ENCODE results near the gene CBLL2.

The CBLL2 gene, protein sequence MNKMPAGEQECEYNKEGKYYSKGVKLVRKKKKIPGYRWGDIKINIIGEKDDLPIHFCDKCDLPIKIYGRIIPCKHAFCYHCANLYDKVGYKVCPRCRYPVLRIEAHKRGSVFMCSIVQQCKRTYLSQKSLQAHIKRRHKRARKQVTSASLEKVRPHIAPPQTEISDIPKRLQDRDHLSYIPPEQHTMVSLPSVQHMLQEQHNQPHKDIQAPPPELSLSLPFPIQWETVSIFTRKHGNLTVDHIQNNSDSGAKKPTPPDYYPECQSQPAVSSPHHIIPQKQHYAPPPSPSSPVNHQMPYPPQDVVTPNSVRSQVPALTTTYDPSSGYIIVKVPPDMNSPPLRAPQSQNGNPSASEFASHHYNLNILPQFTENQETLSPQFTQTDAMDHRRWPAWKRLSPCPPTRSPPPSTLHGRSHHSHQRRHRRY

DNA sequence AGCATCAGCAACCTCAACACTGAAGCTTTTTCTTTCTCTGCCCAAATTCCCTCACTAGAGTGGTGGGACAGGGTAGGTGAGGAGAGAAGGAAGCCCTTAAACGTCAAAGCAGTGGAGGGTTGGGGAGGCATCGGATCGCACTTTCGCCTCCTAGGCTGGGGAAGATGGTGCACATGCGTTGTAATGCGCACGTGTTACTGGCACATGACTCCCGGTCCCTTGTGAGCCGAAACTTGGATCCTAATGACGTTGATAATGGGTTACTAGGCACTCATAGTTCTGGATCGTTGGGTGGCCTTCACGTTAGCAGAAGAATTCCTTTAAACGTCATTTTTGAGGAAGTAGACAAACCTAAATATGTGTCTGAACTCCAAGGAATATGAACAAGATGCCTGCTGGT lies at the start of gene CBLL2:
CBLL2 (plus strand) TSS at position 301 of the 400 bp plus-strand sequence; CDS start at position 380, 79 bp downstream.
- Histone ChIP-seq H3K4me3 (ENCODE audit: low read depth, low read length) (no peak within 1 kb of the TSS), H3K79me2 (ENCODE audit: control insufficient read depth, insufficient read depth, low read length, unreplicated experiment) (no peaks in the 10 kb centered on the region)

DNA sequence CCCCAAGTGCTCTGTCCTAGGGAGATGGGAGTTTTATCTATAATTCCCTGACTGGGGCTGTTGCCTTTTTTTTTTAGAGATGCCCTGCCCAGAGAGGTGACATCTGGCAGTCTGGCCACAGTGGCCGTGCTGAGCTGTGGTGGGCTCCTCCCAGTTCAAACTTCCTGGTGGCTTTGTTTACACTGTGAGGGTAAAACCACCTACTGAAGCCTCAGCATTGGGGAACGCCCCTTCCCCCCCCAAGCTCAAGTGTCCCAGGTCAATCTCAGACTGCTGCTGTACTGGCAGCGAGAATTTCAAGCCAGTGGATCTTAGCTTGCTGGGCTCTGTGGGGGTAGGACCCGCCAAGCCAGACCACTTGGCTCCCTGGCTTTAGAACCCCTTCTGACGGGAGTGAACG lies 38.3 kb upstream of the CBLL2 start:
- Histone ChIP-seq H3K27me3 (ENCODE audit: insufficient read depth, low read length) (no peaks in the 10 kb centered on the region), H3K4me1 (ENCODE audit: control insufficient read depth, insufficient read depth, low read length, unreplicated experiment) (no peaks in the 10 kb centered on the region), H3K79me2 (ENCODE audit: control insufficient read depth, insufficient read depth, low read length, unreplicated experiment) (no peaks in the 10 kb centered on the region), H3K36me3 (ENCODE audit: insufficient read depth, low read length) (no peaks in the 10 kb centered on the region), H3K4me3 (ENCODE audit: low read depth, low read length) (no peak overlapping the region), H3K27ac (ENCODE audit: low read depth, low read length) (no peak overlapping the region), H2AFZ (ENCODE audit: low read length, unreplicated experiment) (no peak overlapping the region)

More for the DNA sequence above, at the start of gene CBLL2:
- Histone ChIP-seq H3K27me3 (ENCODE audit: insufficient read depth, low read length) (no peaks in the 10 kb centered on the region), H3K27ac (ENCODE audit: low read depth, low read length) (no peak within 1 kb of the TSS), H2AFZ (ENCODE audit: low read length, unreplicated experiment) (no peak within 1 kb of the TSS), H3K4me1 (ENCODE audit: control insufficient read depth, insufficient read depth, low read length, unreplicated experiment) (no peaks in the 10 kb centered on the region), H3K36me3 (ENCODE audit: insufficient read depth, low read length) (no peaks in the 10 kb centered on the region)

DNA sequence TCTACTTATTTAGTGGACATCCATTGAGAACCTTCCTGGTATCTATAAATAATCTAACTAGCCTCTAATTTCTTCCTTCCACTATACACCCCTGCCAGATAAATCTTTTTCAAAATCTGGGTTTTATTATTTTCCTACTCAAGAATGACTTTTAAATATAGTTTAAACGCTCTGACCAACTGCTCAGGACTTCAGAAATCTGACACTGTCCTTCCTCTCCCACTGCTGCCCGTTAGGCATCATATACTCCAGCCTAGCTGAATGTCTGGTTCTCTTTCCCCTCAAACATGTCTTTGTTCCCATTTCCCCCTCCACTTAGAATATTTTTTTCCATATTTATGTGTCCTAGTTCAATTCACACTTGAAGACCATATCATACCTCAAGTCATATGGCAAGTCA lies 35.2 kb upstream of the CBLL2 start:
- Histone ChIP-seq H3K79me2 (ENCODE audit: control insufficient read depth, insufficient read depth, low read length, unreplicated experiment) (no peaks in the 10 kb centered on the region), H3K27ac (ENCODE audit: low read depth, low read length) (no peak overlapping the region), H3K4me3 (ENCODE audit: low read depth, low read length) (no peak overlapping the region), H3K36me3 (ENCODE audit: insufficient read depth, low read length) (no peaks in the 10 kb centered on the region), H3K4me1 (ENCODE audit: control insufficient read depth, insufficient read depth, low read length, unreplicated experiment) (no peaks in the 10 kb centered on the region), H3K27me3 (ENCODE audit: insufficient read depth, low read length) (no peaks in the 10 kb centered on the region), H2AFZ (ENCODE audit: low read length, unreplicated experiment) (no peak overlapping the region)

DNA sequence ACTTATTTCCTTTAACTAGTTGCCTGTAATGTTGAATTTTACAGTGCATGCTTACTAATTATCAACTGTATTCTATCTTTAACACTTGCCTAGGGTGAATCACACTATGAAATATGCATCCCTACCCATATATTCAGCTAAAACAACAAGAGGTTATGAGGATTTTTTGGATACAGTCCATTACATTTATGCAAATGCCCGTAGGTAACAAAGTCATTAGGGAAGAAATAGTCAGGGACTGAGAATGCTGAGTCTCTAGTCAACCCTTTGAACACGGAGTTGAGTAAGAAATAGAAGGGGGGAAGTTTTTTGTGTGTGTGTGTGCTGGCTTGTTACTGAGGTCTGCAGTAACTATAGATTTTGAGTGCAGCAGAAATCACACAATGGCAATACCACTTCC lies 26.1 kb upstream of the CBLL2 start:
- Histone ChIP-seq H3K4me1 (ENCODE audit: control insufficient read depth, insufficient read depth, low read length, unreplicated experiment) (peaks cover 16% of the 10 kb centered on the region), H3K79me2 (ENCODE audit: control insufficient read depth, insufficient read depth, low read length, unreplicated experiment) (no peaks in the 10 kb centered on the region), H3K4me3 (ENCODE audit: low read depth, low read length) (peak overlapping the region; percentile 21; the same call in 1 of the 2 replicates), H2AFZ (ENCODE audit: low read length, unreplicated experiment) (peak overlapping the region; percentile 38), H3K27me3 (ENCODE audit: insufficient read depth, low read length) (no peaks in the 10 kb centered on the region), H3K36me3 (ENCODE audit: insufficient read depth, low read length) (no peaks in the 10 kb centered on the region), H3K27ac (ENCODE audit: low read depth, low read length) (peak overlapping the region; percentile 53)

DNA sequence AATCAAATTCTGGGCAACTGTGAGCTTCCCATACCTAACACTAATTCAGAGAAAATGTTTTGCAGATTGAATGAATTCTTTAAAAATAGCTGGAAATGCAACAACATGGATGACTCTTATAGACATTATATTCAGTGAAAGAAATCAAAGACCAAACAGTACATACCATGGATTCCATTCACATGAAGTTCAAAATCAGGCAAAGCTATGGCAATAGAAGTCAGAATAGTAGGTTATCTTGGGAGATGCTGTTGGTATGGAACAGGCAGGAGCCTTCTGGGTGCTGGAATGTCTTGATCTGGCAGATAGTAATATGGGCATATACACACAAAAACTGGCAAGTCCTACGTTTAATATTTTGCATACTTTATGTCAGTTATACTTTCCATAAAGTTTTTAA lies 25.5 kb upstream of the CBLL2 start:
- no peaks in the 10 kb centered on the region for H3K27me3 ChIP-seq (ENCODE audit: insufficient read depth, low read length)
- no peaks in the 10 kb centered on the region for H3K79me2 ChIP-seq (ENCODE audit: control insufficient read depth, insufficient read depth, low read length, unreplicated experiment)
- no peak overlapping the region for H2AFZ ChIP-seq (ENCODE audit: low read length, unreplicated experiment)
- H3K4me1 ChIP-seq (ENCODE audit: control insufficient read depth, insufficient read depth, low read length, unreplicated experiment) = peaks cover 16% of the 10 kb centered on the region
- peak overlapping the region; percentile 53 for H3K27ac ChIP-seq (ENCODE audit: low read depth, low read length)
- H3K36me3 ChIP-seq (ENCODE audit: insufficient read depth, low read length) = no peaks in the 10 kb centered on the region
- H3K4me3 ChIP-seq (ENCODE audit: low read depth, low read length) = peak overlapping the region; percentile 21; the same call in 1 of the 2 replicates

DNA sequence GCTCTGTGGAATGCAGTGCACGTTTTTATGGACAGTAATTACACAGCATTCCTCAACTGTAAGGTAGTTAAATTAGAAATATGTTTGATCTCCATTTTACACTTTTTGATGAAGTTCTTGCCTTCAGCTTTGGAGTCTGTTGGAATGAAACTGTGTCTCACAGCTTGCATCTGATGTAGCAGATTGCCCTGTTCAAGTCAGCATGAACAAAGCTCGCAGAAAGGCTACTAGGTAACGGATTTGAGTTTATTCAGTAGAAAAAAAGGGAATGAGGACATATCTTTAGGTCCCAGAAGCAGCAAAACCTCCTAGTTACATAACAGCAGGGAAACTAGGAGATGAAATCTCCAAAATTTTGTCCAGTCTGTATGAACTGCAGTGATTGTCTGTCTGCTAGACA lies 24.3 kb upstream of the CBLL2 start:
- Histone ChIP-seq H3K4me3 (ENCODE audit: low read depth, low read length) (no peak overlapping the region), H3K79me2 (ENCODE audit: control insufficient read depth, insufficient read depth, low read length, unreplicated experiment) (no peaks in the 10 kb centered on the region), H2AFZ (ENCODE audit: low read length, unreplicated experiment) (no peak overlapping the region), H3K27me3 (ENCODE audit: insufficient read depth, low read length) (no peaks in the 10 kb centered on the region), H3K36me3 (ENCODE audit: insufficient read depth, low read length) (no peaks in the 10 kb centered on the region), H3K27ac (ENCODE audit: low read depth, low read length) (no peak overlapping the region), H3K4me1 (ENCODE audit: control insufficient read depth, insufficient read depth, low read length, unreplicated experiment) (peaks cover 16% of the 10 kb centered on the region)

DNA sequence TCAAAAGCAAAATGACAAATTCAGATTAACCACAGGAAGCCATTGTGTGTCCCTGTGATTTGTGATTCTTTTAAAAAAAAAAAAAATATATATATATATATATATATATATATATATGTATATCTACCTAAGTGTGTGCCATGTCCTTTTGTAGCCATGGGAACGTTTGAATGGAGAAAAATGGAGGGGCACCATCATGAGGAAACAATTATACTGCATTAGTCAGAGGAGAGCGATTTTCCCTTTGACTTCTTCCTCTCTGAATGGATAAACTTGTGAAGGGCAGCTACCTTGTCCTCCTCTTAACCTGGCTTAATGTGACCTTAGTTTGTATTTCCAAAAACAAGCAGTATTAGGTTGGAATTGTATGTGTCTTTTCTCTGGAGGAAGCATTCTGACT lies 23.3 kb upstream of the CBLL2 start:
- H3K4me1 ChIP-seq (ENCODE audit: control insufficient read depth, insufficient read depth, low read length, unreplicated experiment) = peaks cover 16% of the 10 kb centered on the region

DNA sequence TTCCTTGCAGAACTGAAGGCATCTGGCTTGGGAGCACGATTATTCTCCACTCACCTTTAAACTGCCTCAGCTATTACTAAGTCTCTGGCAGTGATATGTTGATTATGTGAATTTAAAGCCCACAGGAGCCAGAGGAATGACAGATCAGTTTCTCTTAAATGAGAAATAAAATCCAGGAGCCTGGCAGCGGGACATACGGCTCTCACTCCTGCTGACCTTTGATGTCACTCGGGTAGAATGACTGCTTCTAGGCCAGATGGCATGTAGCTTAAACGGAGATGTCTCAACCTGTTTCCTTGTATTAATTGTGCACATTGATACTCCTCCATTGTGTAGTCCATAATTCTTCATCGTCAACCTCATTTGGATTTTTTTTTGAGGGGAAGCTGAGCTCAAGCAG lies 4.0 kb upstream of the CBLL2 start:
- Histone ChIP-seq H3K4me3 (ENCODE audit: low read depth, low read length) (no peak overlapping the region), H3K36me3 (ENCODE audit: insufficient read depth, low read length) (no peaks in the 10 kb centered on the region), H3K27ac (ENCODE audit: low read depth, low read length) (no peak overlapping the region), H2AFZ (ENCODE audit: low read length, unreplicated experiment) (no peak overlapping the region), H3K79me2 (ENCODE audit: control insufficient read depth, insufficient read depth, low read length, unreplicated experiment) (no peaks in the 10 kb centered on the region), H3K27me3 (ENCODE audit: insufficient read depth, low read length) (no peaks in the 10 kb centered on the region), H3K4me1 (ENCODE audit: control insufficient read depth, insufficient read depth, low read length, unreplicated experiment) (no peaks in the 10 kb centered on the region)

More for the DNA sequence above, 23.3 kb upstream of the CBLL2 start:
- Histone ChIP-seq H2AFZ (ENCODE audit: low read length, unreplicated experiment) (no peak overlapping the region), H3K79me2 (ENCODE audit: control insufficient read depth, insufficient read depth, low read length, unreplicated experiment) (no peaks in the 10 kb centered on the region), H3K4me3 (ENCODE audit: low read depth, low read length) (no peak overlapping the region), H3K27me3 (ENCODE audit: insufficient read depth, low read length) (no peaks in the 10 kb centered on the region), H3K27ac (ENCODE audit: low read depth, low read length) (no peak overlapping the region), H3K36me3 (ENCODE audit: insufficient read depth, low read length) (no peaks in the 10 kb centered on the region)

DNA sequence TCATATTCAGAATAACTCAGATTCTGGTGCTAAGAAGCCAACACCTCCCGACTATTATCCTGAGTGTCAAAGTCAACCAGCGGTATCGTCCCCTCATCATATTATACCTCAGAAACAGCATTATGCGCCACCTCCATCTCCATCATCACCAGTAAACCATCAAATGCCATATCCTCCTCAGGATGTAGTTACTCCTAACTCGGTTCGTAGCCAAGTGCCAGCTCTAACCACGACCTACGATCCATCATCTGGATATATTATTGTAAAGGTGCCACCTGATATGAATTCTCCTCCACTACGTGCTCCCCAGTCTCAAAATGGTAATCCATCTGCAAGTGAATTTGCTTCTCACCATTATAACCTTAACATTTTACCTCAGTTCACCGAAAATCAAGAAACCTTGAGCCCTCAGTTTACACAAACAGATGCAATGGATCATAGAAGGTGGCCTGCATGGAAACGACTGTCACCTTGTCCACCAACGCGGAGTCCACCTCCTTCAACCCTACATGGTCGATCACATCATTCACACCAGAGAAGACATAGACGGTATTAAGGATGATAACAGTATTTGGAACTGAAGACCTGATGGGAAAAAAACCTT lies 1.1 kb downstream of the CBLL2 start:
- no peaks in the 10 kb centered on the region for H3K79me2 ChIP-seq (ENCODE audit: control insufficient read depth, insufficient read depth, low read length, unreplicated experiment)
- no peaks in the 10 kb centered on the region for H3K4me1 ChIP-seq (ENCODE audit: control insufficient read depth, insufficient read depth, low read length, unreplicated experiment)
- no peaks in the 10 kb centered on the region for H3K36me3 ChIP-seq (ENCODE audit: insufficient read depth, low read length)
- no peaks in the 10 kb centered on the region for H3K27me3 ChIP-seq (ENCODE audit: insufficient read depth, low read length)
- no peak overlapping the region for H2AFZ ChIP-seq (ENCODE audit: low read length, unreplicated experiment)
- no peak overlapping the region for H3K4me3 ChIP-seq (ENCODE audit: low read depth, low read length)
- no peak overlapping the region for H3K27ac ChIP-seq (ENCODE audit: low read depth, low read length)

DNA sequence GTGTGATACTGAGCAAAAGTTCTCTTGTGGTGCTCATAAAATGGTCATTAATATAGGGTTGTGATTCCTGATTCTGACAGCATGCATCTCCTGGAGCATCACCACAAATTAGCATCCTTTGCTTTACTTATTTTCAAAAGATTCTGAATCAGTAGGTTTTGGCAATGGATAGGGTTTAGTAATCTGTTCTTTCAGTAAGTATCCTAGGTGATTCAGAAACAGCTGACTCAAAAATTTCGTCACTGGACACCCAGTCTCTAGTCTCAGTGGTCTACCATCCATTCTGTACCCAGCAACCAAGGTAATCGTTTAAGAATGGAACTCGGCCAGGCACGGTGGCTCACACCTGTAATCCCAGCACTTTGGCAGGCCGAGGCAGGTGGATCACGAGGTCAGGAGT lies 4.1 kb downstream of the CBLL2 start:
- no peaks in the 10 kb centered on the region for H3K36me3 ChIP-seq (ENCODE audit: insufficient read depth, low read length)
- no peak overlapping the region for H3K4me3 ChIP-seq (ENCODE audit: low read depth, low read length)
- H3K79me2 ChIP-seq (ENCODE audit: control insufficient read depth, insufficient read depth, low read length, unreplicated experiment) = no peaks in the 10 kb centered on the region
- H2AFZ ChIP-seq (ENCODE audit: low read length, unreplicated experiment) = no peak overlapping the region
- no peaks in the 10 kb centered on the region for H3K27me3 ChIP-seq (ENCODE audit: insufficient read depth, low read length)
- H3K4me1 ChIP-seq (ENCODE audit: control insufficient read depth, insufficient read depth, low read length, unreplicated experiment) = no peaks in the 10 kb centered on the region
- H3K27ac ChIP-seq (ENCODE audit: low read depth, low read length) = no peak overlapping the region

DNA sequence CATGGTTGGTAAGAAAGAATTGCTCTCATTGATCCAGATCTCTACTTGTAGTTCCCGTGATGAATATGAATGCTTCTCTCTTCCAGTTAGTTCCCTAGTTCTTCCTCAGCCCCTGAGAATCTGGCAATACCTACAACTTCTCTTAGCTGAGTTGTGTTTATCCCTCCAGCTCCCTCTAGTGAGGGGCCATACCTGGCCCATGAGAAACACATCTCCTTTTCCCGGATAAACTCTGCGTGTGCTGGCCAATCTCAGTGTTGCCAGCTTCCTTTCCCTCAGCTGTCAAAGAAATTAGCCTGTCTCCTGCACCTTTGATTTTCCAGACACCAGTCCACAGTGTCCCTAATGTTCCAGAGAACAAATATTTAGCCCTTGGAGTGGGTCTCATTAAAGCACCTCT lies 5.7 kb downstream of the CBLL2 start:
- H3K27me3 ChIP-seq (ENCODE audit: insufficient read depth, low read length) = no peaks in the 10 kb centered on the region
- no peaks in the 10 kb centered on the region for H3K36me3 ChIP-seq (ENCODE audit: insufficient read depth, low read length)
- H3K4me1 ChIP-seq (ENCODE audit: control insufficient read depth, insufficient read depth, low read length, unreplicated experiment) = no peaks in the 10 kb centered on the region
- H3K79me2 ChIP-seq (ENCODE audit: control insufficient read depth, insufficient read depth, low read length, unreplicated experiment) = no peaks in the 10 kb centered on the region
- no peak overlapping the region for H3K27ac ChIP-seq (ENCODE audit: low read depth, low read length)
- no peak overlapping the region for H3K4me3 ChIP-seq (ENCODE audit: low read depth, low read length)
- H2AFZ ChIP-seq (ENCODE audit: low read length, unreplicated experiment) = no peak overlapping the region
